ENCODE results near the gene DMKN. TPM values are rescaled to one million over a fixed set of nuclear protein-coding genes. Genes with fewer than 3 reads are reported as not detected.

The DMKN gene
- total and polyA plus RNA-seq, 2 of the 4 experiments (the other 2 are of a cell fraction), result 0.36 to 2.4 TPM

- Histone ChIP-seq H4K91ac (ENCODE audit: insufficient read depth, low read depth, low read length) (no peak overlapping the region), H2BK5ac (ENCODE audit: low read depth, low read length, poor library complexity, severe bottlenecking) (no peak overlapping the region), H3K27ac (ENCODE audit: insufficient read depth, low read length) (no peak overlapping the region), H2AK9ac (replicated peaks; ENCODE audit: low read depth, low read length, poor library complexity) (no peak overlapping the region), H3K56ac (ENCODE audit: extremely low read depth, insufficient read depth, low read length) (no peak overlapping the region), H3K4me3 (ENCODE audit: insufficient read depth, low read depth, low read length) (no peak overlapping the region), H2AFZ (replicated peaks; ENCODE audit: low read length, poor library complexity) (no peak overlapping the region), H3K27me3 (ENCODE audit: control insufficient read depth, insufficient read depth, low read length) (peaks cover 29% of the 10 kb centered on the region), H3K9ac (ENCODE audit: low read depth, low read length) (no peak overlapping the region), H3K9me1 (ENCODE audit: insufficient read depth, low read length) (no peaks in the 10 kb centered on the region), H3K79me1 (ENCODE audit: low read depth in 1 of 2, low read length in 2 of 2) (no peaks in the 10 kb centered on the region), H2BK120ac (ENCODE audit: low read depth, low read length) (no peak overlapping the region), H3K23ac (ENCODE audit: low read depth, low read length) (no peak overlapping the region), H2BK20ac (ENCODE audit: low read depth, low read length) (no peak overlapping the region), H4K5ac (ENCODE audit: low read depth, low read length) (no peak overlapping the region), H3K18ac (ENCODE audit: low read depth, low read length) (no peak overlapping the region), H4K8ac (ENCODE audit: low read depth in 2 of 2, low read length in 2 of 2) (no peak overlapping the region), H3K14ac (replicated peaks; ENCODE audit: low read depth, low read length) (no peak overlapping the region), H3K4me2 (ENCODE audit: low read depth, low read length) (no peak overlapping the region), H3K36me3 (ENCODE audit: control insufficient read depth, insufficient read depth, low read length) (no peaks in the 10 kb centered on the region), H3K4ac (ENCODE audit: low read depth, low read length) (no peak overlapping the region), H4K20me1 (ENCODE audit: insufficient read depth, low read length) (no peaks in the 10 kb centered on the region), H3K4me1 (ENCODE audit: control insufficient read depth, insufficient read depth, low read length) (no peaks in the 10 kb centered on the region), H3K9me3 (ENCODE audit: control insufficient read depth, insufficient read depth, low read length) (no peaks in the 10 kb centered on the region), H2BK15ac (ENCODE audit: low read depth, low read length) (no peak overlapping the region), H2AK5ac (ENCODE audit: low read depth, low read length) (no peak overlapping the region)
- no CpG with 5 or more reads among the region's 3 CpGs for WGBS, 2 experiments (ENCODE audit: extremely low coverage in 2 of 2, insufficient read length in 1 of 2)
- dilution Hi-C loops (cut with HindIII; ENCODE audit: low sequenced_read_pairs, unreplicated experiment) (no loop called here), intact Hi-C loops (cut with micrococcal nuclease) (no loop called here), in situ Hi-C loops (cut with MboI; ENCODE audit: low sequenced_read_pairs) (no loop called here)
- TF ChIP-seq FOS (IDR thresholded peaks at IDR 0.05; ENCODE audit: low read depth, low read length) (no peak), MAFK (IDR thresholded peaks at IDR 0.05; ENCODE audit: low read depth, low read length) (no peak), NFE2L2 (IDR thresholded peaks at IDR 0.05; ENCODE audit: low read depth, low read length) (no peak)
- no peak for ATAC-seq (ENCODE audit: low read depth)
- no peak for DNase-seq
- BruUV-seq (replicated peaks), result no TSS peak
- CTCF ChIA-PET, result no interaction called here
- POLR2A ChIA-PET (ENCODE audit: unreplicated experiment), result no interaction called here
Observed at GRCh38 chr19:35498220-35498619, 15.2 kb downstream of the DMKN start.

All from IMR-90 (cell line).